ENCODE results near the gene RNF43.

Gene RNF43

GRCh38 chr17:58384897-58385296 is 32.4 kb downstream of the RNF43 start:
- ChIA-PET CTCF (no interaction called here), POLR2A (ENCODE audit: low non-redundant PET) (no interaction called here)
- no peak for DNase-seq (ENCODE audit: low spot score)

GRCh38 chr17:58383892-58384462 is 33.4 kb downstream of the RNF43 start:
- DNase-seq (ENCODE audit: low spot score), result no peak
- ChIA-PET POLR2A (ENCODE audit: low non-redundant PET) (no interaction called here), CTCF (interaction anchor here (0.6 kb wide), 1 partner anchor 12 kb away, joined by 4 read pairs; no protein-coding TSS in a partner anchor)
- no peak overlapping the region for H3K27ac ChIP-seq
- TF ChIP-seq CTCF (conservative IDR thresholded peaks at IDR 0.05; ENCODE audit: low read depth), result no peak

More at GRCh38 chr17:58384897-58385296, 32.4 kb downstream of the RNF43 start:
- TF ChIP-seq CTCF (conservative IDR thresholded peaks at IDR 0.05; ENCODE audit: low read depth), result no peak
- H3K27ac ChIP-seq, result no peak overlapping the region

DNA sequence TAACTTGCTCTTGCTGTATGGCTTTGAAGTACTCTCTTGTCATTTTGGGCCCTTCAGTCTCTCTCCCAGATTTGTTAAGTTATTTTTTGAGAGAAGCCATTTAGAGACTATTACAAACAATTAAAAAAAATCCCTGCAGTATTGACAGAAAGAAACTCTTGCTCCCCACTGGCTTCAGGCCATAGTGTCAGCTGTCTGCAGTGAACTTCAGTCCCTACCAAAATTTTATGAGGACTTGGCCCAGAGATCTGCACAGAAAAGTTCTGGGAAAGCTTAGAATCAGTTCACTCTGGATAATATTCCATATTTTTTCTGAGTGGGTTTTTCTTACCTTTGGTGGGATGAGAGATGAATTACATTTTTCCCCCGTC is 34.5 kb downstream of the RNF43 start:
- ChIA-PET POLR2A (ENCODE audit: low non-redundant PET) (no interaction called here), CTCF (interaction anchor here (0.6 to 0.7 kb wide), 2 partner anchors 9 to 688 kb away, joined by 3 to 5 read pairs; no protein-coding TSS in a partner anchor)
- H3K27ac ChIP-seq, result no peak overlapping the region
- TF ChIP-seq CTCF (conservative IDR thresholded peaks at IDR 0.05; ENCODE audit: low read depth), result no peak
- no peak for DNase-seq (ENCODE audit: low spot score)

DNA sequence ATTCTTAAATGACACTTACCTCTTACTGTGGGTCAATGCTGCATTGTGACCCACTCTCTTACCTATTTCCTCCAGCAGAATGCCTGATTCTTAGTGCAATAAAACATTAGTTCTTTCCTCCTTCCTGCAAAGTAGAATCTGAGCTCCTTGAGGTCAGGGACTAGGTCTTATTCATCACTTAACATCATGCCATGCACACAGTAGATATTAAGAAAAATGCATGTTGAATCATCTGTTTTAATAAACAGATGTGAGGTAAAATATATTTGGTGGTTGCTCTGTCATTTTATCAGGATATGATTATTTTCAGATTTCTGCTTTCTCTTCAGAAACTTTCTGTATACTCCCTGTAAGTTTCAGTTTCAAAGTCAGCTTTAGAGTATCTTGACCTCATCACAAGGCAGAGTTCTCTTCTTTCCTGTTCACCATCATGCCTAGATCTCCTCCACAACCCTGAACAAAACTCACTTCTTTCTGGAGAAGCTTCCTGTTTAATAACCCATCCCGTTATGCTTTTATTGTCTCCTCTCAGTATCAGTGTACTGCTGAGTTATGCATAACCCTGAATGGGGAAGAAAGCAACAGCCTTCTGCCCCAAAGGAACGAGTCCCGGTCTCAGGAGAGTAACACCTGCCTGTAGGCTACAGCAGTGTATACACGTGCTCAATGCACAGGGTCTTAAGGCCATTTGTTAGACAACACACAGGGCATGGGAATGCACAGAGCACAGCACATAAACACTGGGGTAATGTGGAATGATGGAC is 35.0 kb downstream of the RNF43 start:
- TF ChIP-seq CTCF (conservative IDR thresholded peaks at IDR 0.05; ENCODE audit: low read depth), result no peak
- no peak overlapping the region for H3K27ac ChIP-seq
- POLR2A ChIA-PET (ENCODE audit: low non-redundant PET), result no interaction called here
- CTCF ChIA-PET, result no interaction called here
- no peak for DNase-seq (ENCODE audit: low spot score)

DNA sequence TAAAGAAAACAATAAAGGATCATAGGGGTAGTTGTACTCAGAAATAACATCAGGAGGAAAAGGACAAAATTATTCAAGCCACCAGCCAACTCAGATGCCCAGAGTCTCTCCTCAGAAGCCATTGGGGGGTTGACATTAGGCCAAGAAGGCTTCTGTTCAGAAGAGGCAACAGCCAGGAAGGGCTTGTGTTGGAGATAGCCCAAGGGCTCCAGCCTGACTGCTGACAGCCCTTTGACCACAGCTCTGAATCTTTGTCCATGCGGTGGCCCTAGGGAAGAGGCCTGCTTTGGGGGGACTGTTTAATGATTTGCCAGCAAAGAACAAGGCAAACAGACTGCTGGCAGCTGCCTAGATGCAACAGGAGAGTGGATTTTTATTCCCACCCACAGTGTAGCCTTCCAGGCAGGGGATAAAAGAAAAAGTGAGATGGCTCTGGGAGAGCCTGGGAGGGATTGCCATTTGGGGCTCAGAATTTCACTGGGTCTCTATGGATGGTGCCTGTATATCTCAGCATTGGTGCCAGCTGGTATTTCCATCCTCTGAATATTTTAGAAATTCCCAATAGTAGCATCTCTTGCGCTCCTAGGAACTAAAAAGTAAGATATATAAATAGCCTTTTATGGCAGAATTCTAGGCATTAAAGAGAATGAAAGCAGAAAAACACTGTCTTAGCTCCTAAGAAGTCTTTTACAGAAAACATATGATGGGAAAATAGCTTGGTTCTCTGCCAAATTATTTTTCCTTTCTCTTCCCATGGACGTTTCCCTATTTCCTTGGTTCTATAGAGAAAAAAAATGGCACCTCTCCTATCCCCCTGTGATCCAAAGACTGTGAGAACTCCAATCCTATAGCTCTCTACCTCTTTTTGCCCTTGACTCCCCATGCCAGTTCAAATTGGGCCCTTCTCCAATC is 36.0 kb downstream of the RNF43 start:
- POLR2A ChIA-PET (ENCODE audit: low non-redundant PET), result no interaction called here
- no peak overlapping the region for H3K27ac ChIP-seq
- no peak for DNase-seq (ENCODE audit: low spot score)

More for the DNA sequence above, 36.0 kb downstream of the RNF43 start:
- TF ChIP-seq CTCF (conservative IDR thresholded peaks at IDR 0.05; ENCODE audit: low read depth), result no peak
- CTCF ChIA-PET, result no interaction called here
